Upper lobe of left lung (tissue), 6 donors: ENCODE measurements around the gene BRPF1. TPM values are rescaled to one million over a fixed set of nuclear protein-coding genes. Genes with fewer than 3 reads are reported as not detected.
A peak's percentile ranks its signal among the peaks of the same experiment; 100 is the strongest.

Source experiments
- ATAC-seq, 2 donors: fragments of 200-7000 bp; cut with Tn5 transposase; one replicate each; pipeline ENCODE4 v1.9.1; 2022; ENCODE audit warnings: mild to moderate bottlenecking in 2 of 2, moderate library complexity in 2 of 2; ENCODE audit not compliant: low FRiP score in 2 of 2
- DNase-seq, 2 donors: peaks; one replicate each; pipeline ENCODE4 v3.0.0-alpha.2; 2019 to 2020
- H3K27ac ChIP-seq, 4 donors: fragments of 200-600 bp; sonication (generic); one replicate each; pipeline ENCODE4 v1.5.1; 2016 to 2019
- H3K27me3 ChIP-seq, 4 donors: fragments of 200-600 bp; sonication (generic); one replicate each; pipeline ENCODE4 v1.5.1; 2017 to 2019
- H3K36me3 ChIP-seq, 4 donors: fragments of 200-600 bp; sonication (generic); one replicate each; pipeline ENCODE4 v1.5.1; 2016 to 2019
- H3K4me1 ChIP-seq, 4 donors: fragments of 200-600 bp; sonication (generic); one replicate each; pipeline ENCODE4 v1.5.1; 2018 to 2019
- H3K4me3 ChIP-seq, 4 donors: fragments of 200-600 bp; sonication (generic); one replicate each; pipeline ENCODE4 v1.5.1; 2017 to 2019; ENCODE audit warnings: mild to moderate bottlenecking in 2 of 4, moderate library complexity in 1 of 4
- H3K9me3 ChIP-seq, 4 donors: fragments of 200-600 bp; sonication (generic); one replicate each; pipeline ENCODE4 v1.5.1; 2018 to 2019
- CTCF ChIP-seq, 6 experiments: fragments of 450-650 bp in 4 of 6; fragments of 200-600 bp in 2 of 6; sonication (generic) in 2 of 6; IDR thresholded peaks; one replicate each; pipeline ENCODE4 v1.5.1; 2016 to 2019; ENCODE audit warnings: antibody characterized with exemption in 6 of 6
- EP300 ChIP-seq, 4 donors: sonication (generic); formaldehyde crosslinking; IDR thresholded peaks; one replicate each; pipeline ENCODE4 v1.5.1; 2017; ENCODE audit warnings: antibody characterized with exemption in 4 of 4, control low read depth in 2 of 4
- POLR2A ChIP-seq, 4 donors: fragments of 450-650 bp; IDR thresholded peaks; one replicate each; pipeline ENCODE4 v1.5.1; 2016 to 2017; ENCODE audit warnings: antibody characterized with exemption in 4 of 4, mild to moderate bottlenecking in 2 of 4
- POLR2AphosphoS5 ChIP-seq, 2 donors: sonication (generic); formaldehyde crosslinking; IDR thresholded peaks; one replicate each; pipeline ENCODE4 v1.5.1; 2017; ENCODE audit warnings: antibody characterized with exemption in 2 of 2
- WGBS, 2 donors: methylation state at CpG; one replicate each; pipeline ENCODE4 v1.1.5; 2017 to 2018; 5-methylcytosine and 5-hydroxymethylcytosine counted together
- total RNA-seq, 6 donors: library from RNA; depleted of rRNA in 4 of 6; stranded (reverse); fragments of >200 nt in 4 of 6; gene quantifications; one replicate each; pipeline versions ENCODE4 v1.1.0 to v1.2.1, GENCODE V29; 2016 to 2021
- donor health status: DM: no; HTN: no; CAD: no; lungs with moderate emphysema.
- donor health status: DM: no; HTN: yes; CAD: no; lungs with severe emphysema.

The BRPF1 gene
- total RNA-seq, 6 donors from 2014 or later: 18.8 to 44.0 (median 26.5) TPM

GRCh38 chr3:9765865-9766264, 34.3 kb downstream of the BRPF1 start:
- peaks cover 0 to 33% (median 12%) of the 10 kb centered on the region in 4 donors for H3K36me3 ChIP-seq
- DNase-seq: no peak

GRCh38 chr3:9767418-9767817, 35.9 kb downstream of the BRPF1 start:
- WGBS, 2 donors: 44 to 50% methylated on average over 5 to 7 of the region's 7 CpGs
- TF ChIP-seq CTCF (IDR thresholded peaks at IDR 0.05) (no peak), POLR2A (IDR thresholded peaks at IDR 0.05) (no peak), POLR2AphosphoS5 (IDR thresholded peaks at IDR 0.05) (no peak), EP300 (IDR thresholded peaks at IDR 0.05) (no peak)
- no peaks in the 10 kb centered on the region for H3K9me3 ChIP-seq
- peaks cover 0 to 18% (median 7%) of the 10 kb centered on the region in 4 donors for H3K36me3 ChIP-seq
- ATAC-seq: peak in 1 of 2 donors; percentile 40
- DNase-seq: peak in 1 of 2 donors; percentile 56
- H3K4me3 ChIP-seq: no peak overlapping the region
- H3K27me3 ChIP-seq: no peaks in the 10 kb centered on the region
- peak overlapping the region; percentile 26 to 91 (median 64) for H3K27ac ChIP-seq
- peaks cover 34 to 43% (median 39%) of the 10 kb centered on the region in 4 donors for H3K4me1 ChIP-seq

More at GRCh38 chr3:9765865-9766264, 34.3 kb downstream of the BRPF1 start:
- Histone ChIP-seq H3K9me3 (no peaks in the 10 kb centered on the region), H3K27ac (no peak overlapping the region), H3K4me1 (peaks cover 33 to 41% (median 38%) of the 10 kb centered on the region in 4 donors), H3K27me3 (no peaks in the 10 kb centered on the region), H3K4me3 (no peak overlapping the region)
- ATAC-seq: no peak
- WGBS, 2 donors: 85% methylated on average over 4 of the region's 4 CpGs
- TF ChIP-seq EP300 (IDR thresholded peaks at IDR 0.05) (no peak), POLR2AphosphoS5 (IDR thresholded peaks at IDR 0.05) (no peak), CTCF (IDR thresholded peaks at IDR 0.05) (no peak), POLR2A (IDR thresholded peaks at IDR 0.05) (no peak)

GRCh38 chr3:9768141-9768775, 36.7 kb downstream of the BRPF1 start:
- 74 to 82% methylated on average over 5 to 6 of the region's 6 CpGs for WGBS, 2 donors
- peak overlapping the region; percentile 26 to 91 (median 64) for H3K27ac ChIP-seq
- no peaks in the 10 kb centered on the region for H3K27me3 ChIP-seq
- peaks cover 34 to 43% (median 39%) of the 10 kb centered on the region in 4 donors for H3K4me1 ChIP-seq
- no peak for TF ChIP-seq POLR2AphosphoS5 (IDR thresholded peaks at IDR 0.05)
- ATAC-seq: no peak
- DNase-seq: no peak
- no peaks in the 10 kb centered on the region for H3K9me3 ChIP-seq
- peaks cover 0 to 12% (median 2%) of the 10 kb centered on the region in 4 donors for H3K36me3 ChIP-seq
- H3K4me3 ChIP-seq: peak overlapping the region in 1 of 4 donors; percentile 76

GRCh38 chr3:9769012-9769411, 37.5 kb downstream of the BRPF1 start:
- ATAC-seq (no peak), DNase-seq (no peak)
- H3K9me3 ChIP-seq: no peaks in the 10 kb centered on the region
- 52 to 67% methylated on average over 3 to 5 of the region's 5 CpGs for WGBS, 2 donors
- H3K27ac ChIP-seq: peak overlapping the region; percentile 73 to 91 (median 88)
- peaks cover 0 to 12% (median 2%) of the 10 kb centered on the region in 4 donors for H3K36me3 ChIP-seq
- no peak for TF ChIP-seq CTCF (IDR thresholded peaks at IDR 0.05)
- TF ChIP-seq EP300 (IDR thresholded peaks at IDR 0.05): no peak
- no peak for TF ChIP-seq POLR2AphosphoS5 (IDR thresholded peaks at IDR 0.05)
- TF ChIP-seq POLR2A (IDR thresholded peaks at IDR 0.05): no peak
- peaks cover 34 to 43% (median 39%) of the 10 kb centered on the region in 4 donors for H3K4me1 ChIP-seq
- H3K27me3 ChIP-seq: no peaks in the 10 kb centered on the region
- peak overlapping the region; percentile 69 to 81 (median 74) for H3K4me3 ChIP-seq

- TF ChIP-seq POLR2AphosphoS5 (IDR thresholded peaks at IDR 0.05): peak; percentile 38 to 73
- peak in 2 of 4 donors; percentile 71 to 83 for TF ChIP-seq POLR2A (IDR thresholded peaks at IDR 0.05)
- TF ChIP-seq CTCF (IDR thresholded peaks at IDR 0.05): no peak
- DNase-seq (peak; percentile 86 to 95), ATAC-seq (peak; percentile 90 to 97)
- H3K4me3 ChIP-seq: peak within 1 kb of the TSS; percentile 69 to 81 (median 74)
- H3K27me3 ChIP-seq: no peaks in the 10 kb centered on the region
- no peaks in the 10 kb centered on the region for H3K9me3 ChIP-seq
- WGBS, 2 donors: 7 to 9% methylated on average over 23 to 30 of the region's 49 CpGs
- peaks cover 34 to 43% (median 39%) of the 10 kb centered on the region in 4 donors for H3K4me1 ChIP-seq
- H3K27ac ChIP-seq: peak within 1 kb of the TSS; percentile 73 to 91 (median 88)
- peaks cover 0 to 12% (median 2%) of the 10 kb centered on the region in 4 donors for H3K36me3 ChIP-seq
Observed at GRCh38 chr3:9769426-9770275, 38.1 kb downstream of the BRPF1 start, which contains the start of gene CAMK1. Gene CAMK1 (minus strand): TSS chr3:9769947. CDS start chr3:9767749, 2,198 bp downstream.
